IgD-negative memory B cell (primary cell): ENCODE measurements around the gene CACNA1G. TPM values are rescaled to one million over a fixed set of nuclear protein-coding genes. Genes with fewer than 3 reads are reported as not detected.

Source experiments
- H3K27ac Mint-ChIP-seq, 3 donors: one replicate each; pipeline ENCODE4 v1.8.0; 2020 to 2022; ENCODE audit warnings: mild to moderate bottlenecking in 3 of 3, mixed read lengths in 3 of 3, moderate library complexity in 1 of 3
- H3K27me3 Mint-ChIP-seq: one replicate; pipeline ENCODE4 v1.8.0; 2021; ENCODE audit warnings: mixed read lengths
- H3K36me3 Mint-ChIP-seq: one replicate; pipeline ENCODE4 v1.8.0; 2020; ENCODE audit warnings: mild to moderate bottlenecking, mixed read lengths
- H3K4me1 Mint-ChIP-seq, 3 donors: one replicate each; pipeline ENCODE4 v1.8.0; 2020 to 2022; ENCODE audit warnings: mixed read lengths in 3 of 3, mild to moderate bottlenecking in 1 of 3
- H3K4me3 Mint-ChIP-seq, 4 donors: one replicate each; pipeline ENCODE4 v1.8.0; 2020 to 2022; ENCODE audit warnings: mild to moderate bottlenecking in 4 of 4, mixed read lengths in 4 of 4, moderate library complexity in 3 of 4
- H3K9me3 Mint-ChIP-seq, 3 donors: one replicate each; pipeline ENCODE4 v1.8.0; 2020 to 2021; ENCODE audit warnings: mixed read lengths in 3 of 3, mild to moderate bottlenecking in 1 of 3
- polyA plus RNA-seq: library from polyadenylated mRNA; unstranded; fragments of 300-500 nt; fragmentation: Illumina TruSeq; gene quantifications from one replicate; pipeline ENCODE4 v1.2.3, GENCODE V29; 2021

CACNA1G gene
- polyA plus RNA-seq, 1 donor from 2014 or later, result not detected

DNA sequence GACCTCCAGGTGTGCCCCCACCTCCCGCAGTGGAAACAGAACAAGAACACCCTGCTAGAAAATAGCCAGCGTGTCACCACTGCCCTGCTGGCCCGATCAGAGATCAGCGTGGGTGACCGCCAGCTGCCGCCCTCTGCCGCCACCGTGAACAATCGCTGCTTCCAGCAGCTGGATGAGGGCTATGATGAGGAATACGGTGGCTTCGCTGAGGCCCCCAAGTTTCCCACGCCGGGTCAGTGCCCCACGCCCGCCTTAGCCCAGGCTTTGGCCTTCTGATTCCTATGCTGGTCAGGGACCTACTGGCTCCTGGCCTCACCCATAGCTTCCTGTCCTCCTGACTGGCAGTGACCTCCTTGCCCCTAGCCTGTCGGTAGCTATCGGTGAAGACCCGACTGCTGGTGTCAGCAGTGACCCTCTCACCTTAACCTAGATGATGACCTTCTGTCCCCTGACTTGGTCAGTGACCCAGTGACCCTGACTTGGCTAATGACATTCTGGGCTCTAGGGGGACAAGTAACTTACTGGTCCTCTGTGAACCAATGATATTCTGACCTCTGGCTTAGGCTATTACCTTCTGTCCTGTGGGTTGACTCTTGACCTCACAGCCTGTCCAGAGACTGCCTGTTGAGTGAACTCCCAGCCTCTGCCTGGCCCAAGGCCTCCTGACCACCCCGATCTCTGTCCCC is 11.1 kb upstream of the CACNA1G start:
- Mint-ChIP-seq H3K4me1 (peaks cover 0 to 8% (median 7%) of the 10 kb centered on the region in 3 donors), H3K27ac (peak overlapping the region in 1 of 3 donors; percentile 15), H3K9me3 (peaks cover 0 to 1% (median 0%) of the 10 kb centered on the region in 3 donors), H3K4me3 (peak overlapping the region in 2 of 4 donors; percentile 11 to 68), H3K36me3 (peaks cover 4% of the 10 kb centered on the region), H3K27me3 (no peaks in the 10 kb centered on the region)

DNA sequence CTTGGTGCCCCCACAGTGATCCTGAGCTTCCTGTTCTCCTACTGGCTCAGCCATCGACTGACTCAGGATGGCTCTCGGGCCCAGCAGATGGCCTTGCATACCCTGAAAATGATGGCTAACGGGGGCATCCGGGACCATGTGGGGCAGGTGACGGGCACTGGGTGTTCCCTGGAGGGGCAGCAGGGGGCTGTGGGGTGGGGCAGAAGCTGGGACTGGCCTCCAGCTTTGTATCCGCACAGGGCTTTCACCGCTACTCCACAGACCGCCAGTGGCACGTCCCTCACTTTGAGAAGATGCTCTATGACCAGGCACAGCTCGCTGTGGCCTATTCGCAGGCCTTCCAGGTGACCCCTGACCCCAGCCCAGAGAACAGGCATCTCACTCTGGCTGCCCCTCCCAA is 10.5 kb upstream of the CACNA1G start:
- Mint-ChIP-seq H3K36me3 (peaks cover 9% of the 10 kb centered on the region), H3K4me1 (peaks cover 0 to 10% (median 7%) of the 10 kb centered on the region in 3 donors), H3K27me3 (no peaks in the 10 kb centered on the region), H3K9me3 (peaks cover 0 to 1% (median 0%) of the 10 kb centered on the region in 3 donors), H3K4me3 (no peak overlapping the region), H3K27ac (peak overlapping the region in 1 of 3 donors; percentile 15)

DNA sequence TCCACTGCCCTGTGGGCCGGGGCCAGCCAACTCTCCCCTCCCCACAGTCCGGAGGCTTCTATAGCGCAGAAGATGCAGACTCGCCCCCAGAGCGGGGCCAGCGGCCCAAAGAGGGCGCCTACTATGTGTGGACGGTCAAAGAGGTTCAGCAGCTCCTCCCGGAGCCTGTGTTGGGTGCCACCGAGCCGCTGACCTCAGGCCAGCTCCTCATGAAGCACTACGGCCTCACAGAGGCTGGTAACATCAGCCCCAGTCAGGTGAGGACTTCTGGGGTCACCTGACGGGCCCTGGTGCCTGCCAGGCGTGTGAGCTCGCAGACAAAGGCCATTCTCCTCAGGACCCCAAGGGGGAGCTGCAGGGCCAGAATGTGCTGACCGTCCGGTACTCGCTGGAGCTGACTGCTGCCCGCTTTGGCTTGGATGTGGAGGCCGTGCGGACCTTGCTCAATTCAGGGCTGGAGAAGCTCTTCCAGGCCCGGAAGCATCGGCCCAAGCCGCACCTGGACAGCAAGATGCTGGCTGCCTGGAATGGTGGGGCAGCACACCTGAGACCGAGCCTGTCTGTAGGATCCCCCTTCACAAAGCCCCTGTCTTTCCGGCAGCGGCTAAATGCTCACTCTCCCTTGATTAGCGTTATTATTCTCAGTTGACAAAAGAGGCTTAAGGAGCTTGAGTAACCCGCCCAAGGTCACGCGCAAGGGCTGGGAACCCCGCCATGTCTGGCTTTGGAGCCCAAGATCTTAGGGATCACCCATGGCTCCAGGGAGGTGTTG is 9.7 kb upstream of the CACNA1G start:
- no peak overlapping the region for H3K27ac Mint-ChIP-seq
- no peaks in the 10 kb centered on the region for H3K27me3 Mint-ChIP-seq
- peaks cover 11% of the 10 kb centered on the region for H3K36me3 Mint-ChIP-seq
- H3K4me1 Mint-ChIP-seq, result peaks cover 0 to 10% (median 7%) of the 10 kb centered on the region in 3 donors
- peak overlapping the region in 1 of 4 donors; percentile 39 for H3K4me3 Mint-ChIP-seq
- no peaks in the 10 kb centered on the region for H3K9me3 Mint-ChIP-seq

DNA sequence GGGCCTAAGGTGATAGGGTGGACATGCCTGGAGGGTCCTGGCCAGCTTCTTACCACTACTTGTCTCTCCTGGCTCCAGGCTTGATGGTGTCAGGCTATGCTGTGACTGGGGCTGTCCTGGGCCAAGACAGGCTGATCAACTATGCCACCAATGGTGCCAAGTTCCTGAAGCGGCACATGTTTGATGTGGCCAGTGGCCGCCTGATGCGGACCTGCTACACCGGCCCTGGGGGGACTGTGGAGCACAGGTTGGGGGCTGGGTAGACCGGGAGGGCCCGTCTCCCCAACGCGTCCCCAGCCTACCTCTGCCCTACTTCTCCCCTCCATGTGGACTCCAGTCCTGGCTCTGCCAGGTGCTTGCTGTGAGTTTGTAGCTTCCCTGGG is 9.1 kb upstream of the CACNA1G start:
- H3K9me3 Mint-ChIP-seq, result no peaks in the 10 kb centered on the region
- no peak overlapping the region for H3K4me3 Mint-ChIP-seq
- H3K27me3 Mint-ChIP-seq, result peaks cover 1% of the 10 kb centered on the region
- no peak overlapping the region for H3K27ac Mint-ChIP-seq
- H3K4me1 Mint-ChIP-seq, result peaks cover 0 to 8% (median 7%) of the 10 kb centered on the region in 3 donors
- peaks cover 14% of the 10 kb centered on the region for H3K36me3 Mint-ChIP-seq

DNA sequence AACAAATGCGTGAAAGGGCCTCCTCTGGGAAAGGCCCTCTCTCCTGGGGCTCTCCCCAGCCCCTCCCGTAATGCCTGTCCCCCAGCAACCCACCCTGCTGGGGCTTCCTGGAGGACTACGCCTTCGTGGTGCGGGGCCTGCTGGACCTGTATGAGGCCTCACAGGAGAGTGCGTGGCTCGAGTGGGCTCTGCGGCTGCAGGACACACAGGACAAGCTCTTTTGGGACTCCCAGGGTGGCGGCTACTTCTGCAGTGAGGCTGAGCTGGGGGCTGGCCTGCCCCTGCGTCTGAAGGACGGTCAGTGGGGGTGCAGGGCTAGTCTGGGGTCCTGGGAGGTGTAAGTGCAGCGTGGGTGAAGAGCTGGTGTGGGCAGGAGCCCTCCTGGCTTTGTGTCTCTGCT is 8.6 kb upstream of the CACNA1G start:
- peaks cover 0 to 5% (median 5%) of the 10 kb centered on the region in 3 donors for H3K4me1 Mint-ChIP-seq
- no peaks in the 10 kb centered on the region for H3K9me3 Mint-ChIP-seq
- H3K27ac Mint-ChIP-seq, result peak overlapping the region in 1 of 3 donors; percentile 6
- no peak overlapping the region for H3K4me3 Mint-ChIP-seq
- H3K27me3 Mint-ChIP-seq, result peaks cover 1% of the 10 kb centered on the region
- H3K36me3 Mint-ChIP-seq, result peaks cover 14% of the 10 kb centered on the region

DNA sequence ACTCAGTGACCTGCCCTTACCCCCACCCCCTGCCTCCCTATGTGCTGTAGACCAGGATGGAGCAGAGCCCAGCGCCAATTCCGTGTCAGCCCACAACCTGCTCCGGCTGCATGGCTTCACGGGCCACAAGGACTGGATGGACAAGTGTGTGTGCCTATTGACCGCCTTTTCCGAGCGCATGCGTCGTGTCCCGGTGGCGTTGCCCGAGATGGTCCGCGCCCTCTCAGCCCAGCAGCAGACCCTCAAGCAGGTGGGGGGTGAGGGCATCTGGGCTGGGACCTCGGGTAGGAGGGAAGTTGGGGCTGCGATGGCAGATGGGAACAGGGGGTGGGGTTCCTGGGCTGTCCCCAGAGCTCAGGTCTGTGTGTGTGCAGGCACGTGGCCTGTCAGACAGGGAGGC is 6.3 kb upstream of the CACNA1G start:
- peaks cover 14% of the 10 kb centered on the region for H3K36me3 Mint-ChIP-seq
- H3K9me3 Mint-ChIP-seq, result no peaks in the 10 kb centered on the region
- peaks cover 2 to 5% (median 2%) of the 10 kb centered on the region in 3 donors for H3K4me1 Mint-ChIP-seq
- H3K27me3 Mint-ChIP-seq, result peaks cover 15% of the 10 kb centered on the region
- no peak overlapping the region for H3K27ac Mint-ChIP-seq
- H3K4me3 Mint-ChIP-seq, result peak overlapping the region in 1 of 4 donors; percentile 4

DNA sequence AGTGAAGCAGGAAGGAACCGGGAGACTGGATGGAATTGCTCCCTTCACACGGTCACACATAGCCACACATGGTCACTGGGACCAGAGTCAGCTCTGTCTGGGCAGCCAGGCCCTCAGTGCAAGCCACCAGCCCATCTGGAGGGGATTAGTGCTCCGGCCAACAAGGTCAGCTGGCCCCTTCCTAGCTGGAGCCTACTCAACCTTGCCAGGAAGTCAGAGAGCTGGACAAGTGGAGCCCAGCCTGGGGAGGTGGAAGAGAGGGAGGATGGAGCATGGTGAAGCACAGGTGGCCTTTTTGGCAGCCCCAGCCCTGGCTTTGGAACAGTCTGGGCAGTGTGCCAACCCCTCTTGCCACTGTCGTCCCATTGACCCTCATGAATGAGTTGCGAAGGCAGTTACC is 3.7 kb upstream of the CACNA1G start:
- H3K4me3 Mint-ChIP-seq, result no peak overlapping the region
- H3K27me3 Mint-ChIP-seq, result peaks cover 24% of the 10 kb centered on the region
- no peaks in the 10 kb centered on the region for H3K9me3 Mint-ChIP-seq
- H3K4me1 Mint-ChIP-seq, result peaks cover 2 to 5% (median 2%) of the 10 kb centered on the region in 3 donors
- H3K27ac Mint-ChIP-seq, result peak overlapping the region in 1 of 3 donors; percentile 77
- peaks cover 11% of the 10 kb centered on the region for H3K36me3 Mint-ChIP-seq

DNA sequence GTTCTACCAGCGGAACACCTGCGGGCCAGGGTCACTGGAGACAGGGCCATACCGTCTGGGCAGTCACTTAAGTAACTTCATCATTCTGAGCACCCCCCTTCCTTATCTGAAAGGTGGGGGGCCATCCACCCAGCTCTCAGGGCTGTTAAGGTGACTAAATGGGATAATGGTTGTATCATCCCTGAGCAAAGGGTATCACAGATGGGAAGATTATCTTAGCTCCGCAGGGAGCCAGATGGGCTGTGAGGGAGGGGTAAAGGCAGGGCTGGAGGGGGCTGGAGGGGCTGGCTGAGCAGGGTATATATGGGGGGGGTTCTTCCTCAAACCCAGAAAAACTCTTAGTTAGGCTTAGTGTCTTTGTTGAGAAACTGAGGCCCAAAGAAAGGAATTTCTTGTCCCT is 2.9 kb upstream of the CACNA1G start:
- Mint-ChIP-seq H3K4me1 (peaks cover 5 to 6% (median 5%) of the 10 kb centered on the region in 3 donors), H3K27me3 (peaks cover 30% of the 10 kb centered on the region), H3K27ac (peak overlapping the region in 1 of 3 donors; percentile 77), H3K9me3 (no peaks in the 10 kb centered on the region), H3K36me3 (peaks cover 11% of the 10 kb centered on the region), H3K4me3 (peak overlapping the region in 1 of 4 donors; percentile 85)

DNA sequence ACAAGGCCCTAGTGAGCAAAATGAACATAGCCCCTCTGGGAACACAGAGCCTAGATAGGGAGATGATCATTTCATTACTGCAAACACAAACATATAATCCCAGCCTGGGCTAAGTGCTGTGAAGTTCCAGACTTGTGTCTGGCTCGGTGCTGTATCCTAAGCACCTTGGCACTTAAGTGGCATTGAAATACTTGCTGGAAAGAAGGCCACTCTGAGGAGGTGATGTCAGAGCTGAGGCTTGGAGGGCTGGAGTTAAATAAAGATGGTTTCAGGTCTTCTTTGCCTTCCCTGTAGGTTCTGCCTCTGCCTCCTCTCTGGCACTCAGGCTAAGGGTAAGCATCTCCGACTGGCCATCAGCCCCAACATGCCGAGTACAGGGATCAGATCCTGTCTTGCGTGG is 2.4 kb upstream of the CACNA1G start:
- Mint-ChIP-seq H3K9me3 (no peaks in the 10 kb centered on the region), H3K27ac (peak overlapping the region in 1 of 3 donors; percentile 77), H3K36me3 (peaks cover 11% of the 10 kb centered on the region), H3K4me3 (peak overlapping the region in 3 of 4 donors; percentile 85 to 93 (median 92)), H3K27me3 (peaks cover 31% of the 10 kb centered on the region), H3K4me1 (peaks cover 5 to 6% (median 5%) of the 10 kb centered on the region in 3 donors)

DNA sequence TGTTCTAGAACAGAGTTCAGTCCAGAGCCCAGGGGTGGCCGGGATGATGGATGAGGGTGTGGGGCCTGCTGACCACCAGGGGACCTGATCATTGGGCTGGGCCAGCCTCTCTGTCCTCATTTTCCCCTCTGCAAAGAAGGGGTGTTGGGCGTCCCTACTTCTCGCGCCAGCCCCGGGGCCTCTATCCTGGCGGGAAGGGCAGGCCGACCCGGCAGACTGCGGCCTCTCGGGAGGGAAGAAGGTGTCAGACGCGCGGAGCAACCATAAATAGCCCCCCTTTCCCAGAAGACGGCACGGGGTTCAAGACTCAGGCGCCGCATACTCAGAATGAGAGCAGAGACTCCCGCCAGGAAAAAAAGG is 2.0 kb upstream of the CACNA1G start:
- Mint-ChIP-seq H3K4me1 (peaks cover 5 to 6% (median 5%) of the 10 kb centered on the region in 3 donors), H3K4me3 (peak overlapping the region; percentile 79 to 93 (median 88)), H3K9me3 (no peaks in the 10 kb centered on the region), H3K27me3 (peaks cover 34% of the 10 kb centered on the region), H3K27ac (peak overlapping the region in 1 of 3 donors; percentile 77), H3K36me3 (peaks cover 11% of the 10 kb centered on the region)

DNA sequence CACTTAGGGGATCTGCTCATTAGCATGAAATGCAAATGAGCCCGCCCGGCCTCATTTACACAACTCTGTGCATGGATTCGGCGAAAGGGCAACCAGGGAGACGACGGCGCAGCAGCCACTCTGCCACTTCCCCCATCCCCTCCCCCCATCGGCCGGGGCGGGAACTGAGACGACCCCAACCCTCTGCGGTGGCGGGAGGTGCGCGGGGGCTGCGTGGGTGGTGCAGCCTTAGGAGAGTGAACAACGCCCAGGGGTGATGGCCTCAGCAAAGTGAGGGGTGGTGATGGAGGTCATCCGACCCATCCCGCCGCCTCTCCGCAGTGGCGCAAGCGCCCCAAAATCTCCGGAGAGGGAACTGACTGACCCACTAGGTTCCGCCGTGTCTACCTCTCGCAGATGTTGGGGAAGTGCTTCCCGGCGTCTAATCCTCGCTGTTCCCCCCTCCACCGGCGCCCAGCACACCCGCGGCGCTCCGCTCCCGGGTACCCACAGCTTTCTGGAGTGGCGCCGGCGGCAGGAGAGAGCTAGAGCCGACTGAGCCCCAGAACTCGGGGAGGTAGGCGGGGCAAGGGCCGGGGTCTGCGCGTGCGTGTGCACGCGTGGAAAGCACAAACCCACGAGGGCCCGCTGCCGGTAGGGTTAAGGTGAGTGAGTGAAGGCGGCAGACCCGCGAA is 1.4 kb upstream of the CACNA1G start:
- H3K27ac Mint-ChIP-seq, result no peak overlapping the region
- H3K4me1 Mint-ChIP-seq, result peaks cover 5 to 9% (median 5%) of the 10 kb centered on the region in 3 donors
- H3K9me3 Mint-ChIP-seq, result no peaks in the 10 kb centered on the region
- H3K27me3 Mint-ChIP-seq, result peaks cover 38% of the 10 kb centered on the region
- H3K4me3 Mint-ChIP-seq, result peak overlapping the region; percentile 79 to 93 (median 88)
- peaks cover 11% of the 10 kb centered on the region for H3K36me3 Mint-ChIP-seq

DNA sequence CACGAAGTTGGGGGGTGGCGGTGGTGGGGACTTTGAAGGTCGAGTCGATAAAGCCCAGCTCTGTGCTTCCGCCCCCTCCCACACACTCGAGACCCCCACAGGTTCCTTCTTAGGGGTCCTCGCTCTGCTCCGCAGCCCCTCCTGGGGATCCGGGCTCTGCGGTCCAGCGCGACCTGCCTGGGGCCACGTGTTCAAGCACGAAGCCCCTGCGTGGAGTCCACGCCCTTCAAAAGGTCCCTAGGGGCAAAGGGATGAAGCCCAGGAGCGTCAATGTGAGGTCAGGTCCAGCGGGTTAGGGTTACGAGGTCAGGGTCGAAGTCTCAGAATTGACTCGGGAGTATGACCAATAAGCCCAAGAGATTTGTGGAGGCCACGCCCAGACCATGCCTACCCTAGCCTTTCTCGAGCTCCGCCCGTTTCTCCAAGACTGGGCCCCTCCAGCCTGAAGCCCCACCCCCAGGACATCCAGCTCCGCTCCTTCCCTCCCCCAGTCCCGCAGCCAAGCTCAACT is 786 bp upstream of the CACNA1G start:
- Mint-ChIP-seq H3K36me3 (peaks cover 8% of the 10 kb centered on the region), H3K4me3 (peak overlapping the region; percentile 79 to 93 (median 88)), H3K4me1 (peaks cover 4 to 9% (median 5%) of the 10 kb centered on the region in 3 donors), H3K27ac (peak overlapping the region in 1 of 3 donors; percentile 32), H3K9me3 (no peaks in the 10 kb centered on the region), H3K27me3 (peaks cover 43% of the 10 kb centered on the region)

DNA sequence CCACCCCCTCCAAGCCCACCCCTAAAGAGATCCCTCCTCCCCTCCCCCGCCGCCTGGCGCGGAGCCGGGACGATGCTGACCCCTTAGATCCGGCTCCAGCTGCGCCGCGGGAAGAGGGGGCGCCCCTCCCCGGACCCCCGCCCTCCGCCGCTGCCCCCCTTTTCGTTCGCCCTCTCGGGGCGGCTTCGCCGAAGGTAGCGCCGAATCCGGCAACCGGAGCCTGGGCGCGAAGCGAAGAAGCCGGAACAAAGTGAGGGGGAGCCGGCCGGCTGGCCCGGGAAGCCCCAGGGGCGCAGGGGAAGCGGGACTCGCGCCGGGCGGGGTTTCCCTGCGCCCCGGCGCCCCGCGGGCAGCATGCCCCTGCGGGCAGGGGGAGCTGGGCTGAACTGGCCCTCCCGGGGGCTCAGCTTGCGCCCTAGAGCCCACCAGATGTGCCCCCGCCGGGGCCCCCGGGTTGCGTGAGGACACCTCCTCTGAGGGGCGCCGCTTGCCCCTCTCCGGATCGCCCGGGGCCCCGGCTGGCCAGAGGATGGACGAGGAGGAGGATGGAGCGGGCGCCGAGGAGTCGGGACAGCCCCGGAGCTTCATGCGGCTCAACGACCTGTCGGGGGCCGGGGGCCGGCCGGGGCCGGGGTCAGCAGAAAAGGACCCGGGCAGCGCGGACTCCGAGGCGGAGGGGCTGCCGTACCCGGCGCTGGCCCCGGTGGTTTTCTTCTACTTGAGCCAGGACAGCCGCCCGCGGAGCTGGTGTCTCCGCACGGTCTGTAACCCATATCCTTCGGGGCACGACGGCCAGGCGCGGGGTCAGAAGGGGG is 623 bp downstream of the CACNA1G start:
- Mint-ChIP-seq H3K9me3 (no peaks in the 10 kb centered on the region), H3K27me3 (peaks cover 50% of the 10 kb centered on the region), H3K27ac (no peak overlapping the region), H3K36me3 (peaks cover 3% of the 10 kb centered on the region), H3K4me1 (peaks cover 6 to 14% (median 10%) of the 10 kb centered on the region in 3 donors), H3K4me3 (peak overlapping the region in 2 of 4 donors; percentile 12 to 21)

DNA sequence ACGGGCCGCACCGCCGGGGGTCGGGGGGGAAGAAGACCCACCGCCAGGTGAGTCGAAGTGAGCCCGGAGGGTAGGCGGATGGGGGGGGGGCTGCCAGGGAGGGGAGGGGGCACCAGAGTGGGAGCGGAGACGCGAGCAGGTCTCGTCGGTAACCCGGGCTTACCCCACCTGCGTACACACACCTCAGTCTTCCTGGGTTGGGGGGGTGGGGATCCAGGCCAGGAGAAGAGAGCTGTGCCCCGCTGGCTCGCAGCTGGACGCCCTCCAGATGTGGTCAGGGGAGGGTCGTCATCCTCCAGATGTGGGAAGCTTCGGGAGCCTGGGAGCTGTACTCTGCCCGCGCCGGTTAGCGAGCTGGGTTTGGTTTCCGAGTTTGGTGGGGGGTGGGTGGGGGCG is 1.2 kb downstream of the CACNA1G start:
- H3K36me3 Mint-ChIP-seq, result no peaks in the 10 kb centered on the region
- H3K27ac Mint-ChIP-seq, result no peak overlapping the region
- H3K4me1 Mint-ChIP-seq, result peaks cover 6 to 14% (median 10%) of the 10 kb centered on the region in 3 donors
- no peaks in the 10 kb centered on the region for H3K9me3 Mint-ChIP-seq
- H3K27me3 Mint-ChIP-seq, result peaks cover 54% of the 10 kb centered on the region
- H3K4me3 Mint-ChIP-seq, result peak overlapping the region in 1 of 4 donors; percentile 20
